HG03469 (cell line): ENCODE measurements around the gene TFDP2.
"Not testable (repeated sequence)": the region's sequence is repeated elsewhere in the genome, so short reads cannot be mapped to it uniquely, and the experiment has no call there.

Experiments
- ATAC-seq: cut with Tn5 transposase; IDR thresholded peaks from one replicate; pipeline ENCODE4 v1.9.1; 2021; ENCODE audit warnings: mild to moderate bottlenecking, moderate library complexity, moderate number of reproducible peaks; ENCODE audit not compliant: unreplicated experiment

TFDP2 gene

DNA sequence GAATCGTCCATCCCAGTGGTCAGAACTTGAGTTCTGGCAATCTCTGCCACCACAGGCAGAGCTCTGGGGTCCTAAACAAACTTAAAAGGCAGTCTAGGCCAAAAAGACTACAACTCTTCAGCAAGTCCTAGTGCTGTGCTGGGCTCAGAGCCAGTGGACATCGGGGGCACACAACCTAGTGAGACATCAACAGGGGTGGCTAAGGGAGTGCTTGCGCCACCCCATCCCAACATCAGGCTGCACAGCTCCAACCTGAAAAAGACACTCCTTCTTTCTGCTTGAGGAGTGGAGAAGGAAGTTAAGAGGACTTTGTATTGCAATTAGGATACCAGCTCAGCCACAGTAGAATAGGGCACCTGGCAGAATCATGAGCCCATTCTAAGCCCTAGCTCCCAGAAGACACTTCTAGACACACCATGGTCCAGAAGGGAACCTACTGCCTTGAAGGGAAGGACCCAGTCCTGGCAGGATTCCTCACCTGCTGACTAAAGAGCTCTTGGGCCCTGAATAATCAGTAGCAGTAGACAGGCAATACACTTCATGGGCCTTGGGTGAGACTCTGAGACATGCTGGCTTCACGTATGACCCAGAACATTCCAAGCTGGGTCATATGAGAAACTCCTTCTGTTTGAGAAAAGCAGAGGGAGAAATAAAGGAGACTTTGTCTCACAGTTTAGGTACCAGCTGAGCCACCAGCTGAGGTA lies 72.0 kb downstream of the TFDP2 start:
- no peak for ATAC-seq

DNA sequence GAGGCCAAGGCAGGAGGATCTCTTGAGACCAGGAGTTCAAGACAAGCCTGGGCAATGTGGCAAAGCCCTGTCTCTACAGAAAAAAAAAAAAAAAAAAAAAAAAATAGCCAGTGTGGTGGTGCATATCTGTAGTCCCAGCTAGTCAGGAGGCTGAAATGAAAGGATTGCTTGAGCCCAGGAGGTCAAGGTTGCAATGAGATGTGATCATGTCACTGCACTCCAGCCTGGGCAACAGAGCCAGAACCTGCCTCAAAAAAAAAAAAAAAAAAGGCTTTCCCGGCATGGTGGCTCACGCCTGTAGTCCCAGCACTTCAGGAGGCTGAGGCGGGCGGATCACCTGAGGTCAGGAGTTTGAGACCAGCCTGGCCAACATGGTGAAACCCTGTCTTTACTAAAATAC lies 73.7 kb downstream of the TFDP2 start:
- not testable (repeated sequence) for ATAC-seq

DNA sequence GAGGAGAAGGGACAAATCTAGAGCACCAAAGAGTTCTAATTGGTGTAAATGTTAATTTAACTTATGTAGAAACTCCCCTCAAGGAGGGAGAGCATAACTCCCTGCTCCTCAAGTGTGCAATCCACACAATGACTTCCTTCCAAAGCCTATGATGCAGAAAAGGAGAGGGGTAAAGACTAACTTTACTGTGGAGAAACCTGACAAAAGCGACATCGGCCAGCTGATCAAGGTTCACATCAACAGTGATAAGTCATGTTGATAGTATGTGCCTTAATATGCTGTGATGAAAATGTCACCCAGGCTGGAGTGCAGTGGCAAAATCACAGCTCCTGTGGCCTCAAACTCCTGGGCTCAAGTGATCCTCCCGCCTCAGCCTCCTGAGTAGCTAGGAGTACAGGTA lies 76.5 kb downstream of the TFDP2 start:
- ATAC-seq = no peak

DNA sequence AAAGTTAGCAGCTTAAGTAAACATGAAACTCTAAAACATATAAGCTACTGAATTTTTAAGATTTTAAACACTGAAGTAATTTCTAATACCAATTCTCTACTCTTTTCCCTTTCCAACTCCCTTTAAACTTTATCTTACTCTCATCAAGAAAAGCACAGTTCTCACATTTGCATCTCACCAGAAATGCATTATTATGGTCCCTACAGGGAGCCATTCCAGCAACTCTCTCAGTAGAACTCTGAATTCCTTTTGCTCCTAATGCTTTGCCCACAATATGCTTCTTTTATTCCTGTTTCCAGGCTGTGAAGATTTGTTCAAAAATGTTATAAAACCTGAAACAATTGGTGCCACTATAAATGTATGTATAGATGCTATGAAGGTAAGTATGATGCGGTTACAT lies 83.4 kb downstream of the TFDP2 start:
- ATAC-seq = no peak

DNA sequence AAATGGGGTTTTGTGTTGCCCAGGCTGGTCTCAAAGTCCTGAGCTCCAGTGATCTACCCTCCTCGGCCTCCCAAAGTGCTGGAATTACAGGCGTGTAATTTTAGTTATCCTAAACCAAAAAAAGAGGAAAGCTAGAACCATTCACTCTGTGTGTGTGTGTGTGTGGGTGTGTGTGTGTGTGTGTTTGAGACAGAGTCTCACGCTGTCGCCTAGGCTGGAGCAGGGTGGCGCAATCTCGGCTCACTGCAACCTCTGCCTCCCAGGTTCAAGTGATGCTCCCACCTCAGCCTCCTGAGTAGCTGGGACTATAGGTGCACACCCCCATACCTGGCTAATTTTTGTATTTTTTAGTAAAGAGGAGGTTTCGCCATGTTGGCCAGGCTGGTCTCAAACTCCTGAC lies 84.0 kb downstream of the TFDP2 start:
- no peak for ATAC-seq

DNA sequence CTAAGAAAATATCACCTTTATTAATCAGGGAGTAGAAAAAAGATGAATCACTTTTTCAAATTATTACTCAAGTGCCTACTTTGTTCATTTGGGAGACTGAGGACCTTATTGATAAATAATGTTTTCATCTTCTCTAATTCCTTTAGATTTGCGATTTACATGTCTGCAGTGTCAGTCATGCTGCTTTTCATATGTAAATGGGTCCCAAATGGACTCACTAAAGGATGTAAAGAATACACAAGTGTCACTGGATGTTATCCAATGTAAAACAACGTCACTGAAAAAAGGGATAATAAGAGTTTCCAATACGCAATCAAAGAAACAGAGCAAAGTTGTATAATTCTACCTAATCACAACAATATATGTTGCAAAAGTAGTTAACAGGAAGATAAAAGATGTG lies 84.9 kb downstream of the TFDP2 start:
- no peak for ATAC-seq

DNA sequence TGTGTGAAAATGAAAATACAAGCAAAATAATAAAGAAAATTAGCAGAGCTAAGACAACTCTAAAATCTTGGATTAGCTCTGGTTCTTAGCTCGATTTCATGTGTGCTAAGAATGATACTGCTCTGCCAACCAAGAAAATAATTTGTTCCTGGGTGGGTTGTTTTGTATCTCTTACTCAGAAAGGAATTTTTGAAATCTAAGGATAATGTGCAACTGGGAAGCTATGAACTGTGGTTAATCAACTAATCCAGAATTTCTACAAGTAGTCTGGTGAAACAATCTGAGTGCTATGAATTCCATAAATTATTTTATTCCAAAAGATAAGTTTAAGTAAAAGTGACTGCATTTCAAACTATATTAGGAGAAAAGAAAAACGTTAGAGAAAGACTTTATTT lies 92.0 kb downstream of the TFDP2 start:
- no peak for ATAC-seq

DNA sequence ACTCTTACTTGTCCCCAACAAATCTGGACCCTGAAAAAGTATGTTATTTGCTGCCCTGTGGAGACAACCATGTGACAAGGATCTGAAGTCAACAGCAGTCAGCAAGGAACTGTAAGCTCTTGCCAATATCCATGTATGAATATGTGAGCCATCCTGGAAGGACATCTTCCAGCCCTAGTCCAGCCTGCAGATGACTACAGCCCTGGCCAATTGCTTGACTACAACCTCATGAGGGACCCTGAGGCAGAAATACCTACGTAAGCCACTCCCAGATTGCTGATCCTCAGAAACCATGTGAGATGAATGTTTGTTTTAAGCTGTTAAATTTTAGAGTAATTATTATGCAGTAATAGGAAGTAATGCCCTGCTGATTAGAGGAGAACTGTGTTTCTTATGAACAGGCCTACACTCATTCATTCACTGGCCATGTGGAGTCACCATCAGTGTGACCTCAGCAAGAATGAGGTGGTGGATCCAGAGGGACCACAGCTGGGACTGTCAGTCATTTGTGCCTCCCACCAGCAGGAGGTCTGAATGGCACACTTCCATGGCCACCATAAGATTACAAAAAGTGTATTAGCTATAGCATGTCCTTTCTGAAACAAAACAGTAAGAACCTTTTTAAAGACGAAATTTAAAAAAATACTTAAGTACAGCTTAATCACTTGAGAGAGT lies 92.6 kb downstream of the TFDP2 start:
- ATAC-seq = no peak

DNA sequence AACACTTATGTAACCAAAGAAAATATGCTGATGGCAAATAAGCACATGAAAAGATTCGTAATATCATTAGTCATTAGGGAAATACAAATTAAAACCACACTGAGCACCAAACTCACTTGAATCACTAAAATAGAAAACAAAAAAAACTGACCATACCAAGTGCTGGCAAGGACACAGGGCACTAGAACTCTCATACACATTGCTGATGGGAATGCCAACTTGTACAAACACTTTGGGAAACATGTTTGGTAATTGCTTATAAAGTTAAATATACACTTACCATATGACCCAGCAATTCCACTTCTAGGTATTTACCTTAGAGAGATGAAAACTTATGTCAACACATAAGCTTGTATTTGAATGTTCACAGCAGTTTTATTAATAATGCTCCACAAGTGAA lies 95.5 kb downstream of the TFDP2 start:
- no peak for ATAC-seq

DNA sequence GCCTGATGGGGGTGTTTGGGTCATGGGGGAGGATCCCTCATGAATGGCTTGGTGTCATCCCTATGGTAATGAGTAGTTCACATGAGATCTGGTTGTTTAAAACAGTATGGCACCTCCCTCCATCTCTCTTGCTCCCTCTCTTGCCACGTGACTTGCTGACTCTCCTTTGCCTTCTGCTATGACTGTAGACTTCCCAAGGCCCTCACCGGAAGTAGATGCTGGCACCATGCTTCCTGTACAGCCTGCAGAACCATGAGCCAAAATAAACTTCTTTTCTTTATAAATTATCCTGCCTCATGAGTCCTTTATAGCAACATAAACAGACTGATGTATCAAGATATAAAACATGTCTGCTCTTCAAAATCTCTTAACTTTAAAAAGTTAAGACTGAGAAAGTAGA lies 96.1 kb downstream of the TFDP2 start:
- ATAC-seq = no peak

DNA sequence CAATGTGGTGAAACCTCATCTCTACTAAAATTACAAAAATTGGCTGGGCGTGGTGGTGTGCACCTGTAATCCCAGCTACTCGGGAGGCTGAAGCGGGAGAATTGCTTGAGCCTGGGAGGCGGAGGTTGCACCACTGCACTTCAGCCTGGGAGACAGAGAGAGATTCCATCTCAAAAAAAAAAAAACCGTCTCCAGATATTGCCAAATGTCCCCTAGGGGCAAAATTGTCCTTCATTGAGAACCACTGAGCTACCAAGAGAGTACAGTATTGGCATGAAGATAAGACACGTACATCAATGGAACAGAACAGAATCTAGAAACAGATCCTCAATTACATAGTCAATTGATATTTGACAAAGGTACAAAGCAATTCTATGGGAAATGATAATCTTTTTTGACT lies 98.0 kb downstream of the TFDP2 start:
- ATAC-seq = no peak

DNA sequence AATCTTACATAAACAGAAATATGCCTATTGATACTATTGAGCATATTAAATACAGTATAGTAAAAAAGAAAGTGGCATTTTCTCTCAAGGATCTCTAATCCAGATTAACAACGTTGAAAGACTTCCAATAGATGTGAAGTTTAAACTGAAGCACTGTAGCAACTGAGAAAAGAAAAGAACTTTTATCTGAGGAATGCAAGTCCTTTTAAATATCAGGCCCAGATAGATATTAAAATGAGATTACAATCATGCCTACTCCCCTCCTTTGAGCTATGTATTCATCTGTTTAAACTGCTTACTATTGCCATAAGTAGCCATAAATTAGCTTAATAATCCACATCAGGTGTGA lies 102.3 kb downstream of the TFDP2 start:
- no peak for ATAC-seq

DNA sequence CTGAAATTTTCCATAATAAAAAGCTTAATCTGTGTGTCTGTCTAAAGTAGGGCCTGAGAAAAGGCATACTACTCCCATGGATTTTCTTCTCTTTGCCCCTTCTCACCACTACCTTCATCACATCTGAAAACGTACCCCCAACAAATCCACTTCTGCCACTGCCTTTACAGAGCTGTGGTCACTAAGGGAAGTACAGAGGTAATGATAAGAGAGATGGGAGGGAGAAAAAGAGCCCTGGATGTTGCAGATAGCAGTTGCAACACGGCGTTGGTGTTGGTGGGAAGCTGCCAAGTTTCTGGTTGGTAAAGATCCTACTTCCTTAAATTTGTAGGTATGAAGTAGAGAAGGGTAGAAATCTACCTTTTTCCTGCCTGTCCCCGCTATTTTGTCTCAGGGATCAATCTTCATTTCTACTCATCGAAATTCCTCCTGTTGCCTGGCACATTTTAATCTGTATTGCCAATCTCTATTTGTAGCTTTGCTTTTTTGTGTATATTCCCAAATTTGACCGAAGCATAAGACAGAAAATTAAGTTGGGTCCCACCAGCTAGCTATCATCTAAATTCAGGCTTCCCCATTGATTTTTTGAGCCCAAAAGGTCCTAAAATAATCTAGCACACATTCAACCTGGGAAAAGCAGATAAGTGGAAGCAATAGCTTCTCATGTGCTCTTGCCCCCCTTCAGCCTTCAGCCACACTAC lies 102.9 kb downstream of the TFDP2 start:
- no peak for ATAC-seq

DNA sequence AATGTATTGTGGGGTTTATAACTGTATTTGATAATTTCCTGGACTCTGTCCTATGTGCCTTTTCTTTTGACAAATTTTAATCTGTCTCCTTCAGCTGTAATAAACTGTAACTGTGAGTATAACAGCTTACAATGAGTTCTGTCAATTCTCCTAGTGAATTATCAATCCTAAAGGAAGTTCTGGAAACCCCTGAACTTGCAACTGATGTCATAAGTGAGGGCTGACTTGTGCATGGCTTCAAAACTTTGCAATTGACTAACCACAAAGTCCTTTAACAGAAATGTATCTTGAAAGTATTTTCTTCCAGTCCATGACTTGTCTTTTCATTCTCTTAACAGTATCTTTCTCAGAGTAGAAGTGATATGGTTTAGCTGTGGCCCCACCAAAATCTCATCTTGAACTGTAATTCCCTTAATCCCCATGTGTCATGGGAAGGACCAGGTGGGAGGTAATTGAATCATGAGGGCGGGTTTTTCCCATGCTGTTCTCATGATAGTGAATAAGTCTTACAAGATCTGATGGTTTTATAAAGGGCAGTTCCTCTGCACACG lies 108.3 kb downstream of the TFDP2 start:
- no peak for ATAC-seq

DNA sequence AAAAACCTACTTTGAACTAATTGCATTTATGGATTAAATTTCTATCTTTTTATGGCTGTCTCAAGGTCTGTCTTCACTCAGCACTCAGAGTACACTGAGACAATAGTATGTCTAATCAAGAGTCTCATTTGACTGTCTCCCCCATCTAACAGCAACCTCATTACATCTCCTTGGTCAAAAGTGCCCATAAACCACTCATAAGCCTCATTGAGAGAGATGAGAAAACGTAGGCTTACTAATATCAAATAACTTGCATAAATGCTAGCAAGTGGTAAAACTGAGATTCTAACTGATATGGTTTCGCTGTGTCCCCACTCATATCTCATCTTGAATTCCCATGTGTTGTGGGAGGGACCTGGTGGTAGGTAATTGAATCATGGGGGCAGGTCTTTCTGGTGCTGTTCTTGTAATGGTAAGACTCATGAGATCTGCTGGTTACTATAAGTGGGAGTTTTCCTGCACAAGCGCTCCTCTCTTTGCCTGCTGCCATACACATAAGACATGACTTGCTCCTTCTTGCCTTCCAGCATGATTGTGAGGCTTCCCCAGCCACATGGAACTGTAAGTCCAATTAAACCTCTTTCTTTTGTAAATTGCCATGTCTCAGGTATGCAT lies 113.9 kb downstream of the TFDP2 start:
- ATAC-seq = no peak

DNA sequence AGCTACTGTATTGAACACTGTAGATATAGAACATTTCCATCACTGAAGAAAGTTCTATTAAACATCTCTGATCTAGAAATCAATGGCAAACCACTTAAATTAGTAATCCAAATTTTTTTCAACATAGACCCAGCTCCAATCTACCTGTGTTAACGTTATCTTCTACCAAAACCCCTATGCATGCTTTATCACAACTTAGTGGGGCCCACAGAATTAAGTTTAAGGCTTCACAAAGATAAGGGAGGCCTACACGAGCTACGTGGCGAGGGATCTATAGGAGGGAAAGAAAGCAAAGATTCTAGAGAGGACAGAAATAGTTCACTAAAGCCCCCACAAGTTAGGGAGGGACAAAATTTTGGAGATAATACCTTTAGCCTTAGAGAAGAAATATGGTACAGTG lies 116.1 kb downstream of the TFDP2 start:
- ATAC-seq = no peak

DNA sequence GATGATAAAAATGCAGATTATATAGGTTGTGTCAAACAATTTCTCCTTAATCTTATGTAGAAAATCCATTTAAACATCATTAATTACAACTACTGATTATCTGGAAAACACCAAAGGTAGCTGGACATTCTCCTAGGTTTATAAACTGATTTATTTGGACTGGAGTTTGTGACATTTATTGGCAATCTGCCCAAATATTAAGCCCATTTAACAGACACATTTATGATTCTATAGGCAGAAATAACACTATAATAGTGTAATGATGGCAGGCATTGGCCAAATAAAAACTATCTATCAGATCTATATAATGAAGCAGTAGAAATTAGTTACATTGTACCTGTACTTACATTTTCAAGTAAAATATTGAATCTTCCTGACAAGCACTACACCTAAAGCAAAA lies 117.8 kb downstream of the TFDP2 start:
- ATAC-seq = no peak

DNA sequence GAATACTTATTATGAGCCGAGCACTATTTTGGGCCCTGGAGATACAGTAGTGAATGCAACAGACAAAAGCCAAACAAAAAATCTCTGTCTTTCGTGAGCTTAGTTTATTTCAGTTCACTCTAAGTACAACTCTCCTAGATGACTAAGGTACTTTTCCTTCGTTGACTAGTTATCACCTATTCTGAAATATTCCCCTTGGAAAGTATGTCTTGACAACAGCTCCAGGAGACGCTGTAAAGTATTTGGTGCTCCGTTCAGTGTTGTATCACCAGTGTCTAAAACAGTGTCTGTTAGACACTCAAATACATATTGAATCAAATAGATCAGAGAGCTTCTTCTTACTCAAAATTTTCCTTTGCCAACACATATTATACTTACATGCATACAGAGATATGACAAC lies 119.6 kb downstream of the TFDP2 start:
- ATAC-seq = no peak

DNA sequence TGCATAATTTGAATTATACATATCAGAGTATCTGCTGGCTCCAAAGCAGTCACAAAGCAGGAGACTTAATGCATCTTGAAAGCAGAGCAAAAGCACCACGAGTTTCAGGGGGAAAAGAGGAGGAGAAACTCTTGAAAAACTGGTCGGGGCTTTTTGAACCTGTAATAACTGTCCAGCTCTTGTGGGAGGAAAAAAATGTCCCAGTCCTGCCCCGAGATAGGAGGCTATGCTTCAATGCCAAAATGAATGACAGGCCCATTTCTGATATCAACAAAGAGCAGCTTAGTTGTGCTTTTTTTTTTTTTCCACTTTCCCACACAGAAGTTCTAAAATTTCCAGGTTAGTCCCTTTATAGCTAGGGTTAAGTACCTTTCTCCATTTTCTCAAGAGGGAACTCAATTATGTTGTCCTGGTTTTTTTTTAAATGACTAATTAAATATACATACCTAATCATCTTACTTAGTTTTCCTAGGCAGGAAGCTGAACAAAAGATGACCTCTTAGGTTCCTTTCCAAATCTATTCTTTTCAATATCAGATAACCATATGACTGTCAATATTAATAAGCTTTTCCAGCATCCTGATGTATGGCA lies 120.2 kb downstream of the TFDP2 start:
- no peak for ATAC-seq

DNA sequence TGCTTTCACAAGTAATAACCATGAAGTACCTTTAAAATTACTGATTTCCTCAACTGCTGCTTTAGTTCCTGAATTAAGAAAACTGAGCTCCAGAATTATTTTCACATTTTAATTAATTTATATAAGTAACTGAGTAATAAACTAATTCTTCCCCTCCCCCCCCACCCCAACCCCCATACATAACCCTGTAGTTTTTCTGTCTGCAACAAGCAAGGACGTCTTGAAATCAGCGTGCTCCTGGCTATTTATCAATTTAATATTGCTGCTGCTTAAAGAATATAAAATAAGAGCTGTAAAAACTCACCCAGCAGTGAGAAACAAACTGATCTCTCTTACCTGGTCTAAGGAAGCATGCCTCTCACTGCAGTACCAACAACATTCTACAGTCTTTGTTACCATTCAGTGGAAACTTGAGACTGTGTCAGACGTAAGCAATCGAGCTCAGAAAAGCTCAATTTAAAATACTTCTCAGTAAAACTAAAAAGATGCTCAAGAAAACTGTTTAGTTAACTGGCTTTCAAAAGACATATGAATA lies 121.0 kb downstream of the TFDP2 start:
- no peak for ATAC-seq

DNA sequence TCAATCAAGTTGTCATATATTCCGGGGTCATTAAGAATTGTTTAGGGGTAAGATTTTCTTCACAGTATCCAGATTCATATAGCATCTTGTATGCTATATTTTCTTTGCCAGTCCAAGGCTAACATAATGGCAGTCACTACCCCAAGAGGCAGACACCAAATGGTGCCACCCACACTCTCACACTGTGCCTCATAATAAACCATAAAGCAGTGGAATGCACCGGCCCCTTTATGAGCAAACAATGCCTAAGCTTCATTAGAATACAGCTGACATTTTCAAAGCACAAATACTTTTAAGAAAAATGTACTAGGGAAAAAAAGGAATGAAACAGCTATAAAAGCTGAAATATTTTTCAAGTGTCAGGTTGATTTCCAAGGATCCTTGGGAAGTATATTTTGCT lies 121.6 kb downstream of the TFDP2 start:
- ATAC-seq = no peak
